Measurements from ENCODE around the gene KLHL42.
A peak's percentile ranks its signal among the peaks of the same experiment; 100 is the strongest.
"Not testable (repeated sequence)": the region's sequence is repeated elsewhere in the genome, so short reads cannot be mapped to it uniquely, and the experiment has no call there.

Gene KLHL42

DNA sequence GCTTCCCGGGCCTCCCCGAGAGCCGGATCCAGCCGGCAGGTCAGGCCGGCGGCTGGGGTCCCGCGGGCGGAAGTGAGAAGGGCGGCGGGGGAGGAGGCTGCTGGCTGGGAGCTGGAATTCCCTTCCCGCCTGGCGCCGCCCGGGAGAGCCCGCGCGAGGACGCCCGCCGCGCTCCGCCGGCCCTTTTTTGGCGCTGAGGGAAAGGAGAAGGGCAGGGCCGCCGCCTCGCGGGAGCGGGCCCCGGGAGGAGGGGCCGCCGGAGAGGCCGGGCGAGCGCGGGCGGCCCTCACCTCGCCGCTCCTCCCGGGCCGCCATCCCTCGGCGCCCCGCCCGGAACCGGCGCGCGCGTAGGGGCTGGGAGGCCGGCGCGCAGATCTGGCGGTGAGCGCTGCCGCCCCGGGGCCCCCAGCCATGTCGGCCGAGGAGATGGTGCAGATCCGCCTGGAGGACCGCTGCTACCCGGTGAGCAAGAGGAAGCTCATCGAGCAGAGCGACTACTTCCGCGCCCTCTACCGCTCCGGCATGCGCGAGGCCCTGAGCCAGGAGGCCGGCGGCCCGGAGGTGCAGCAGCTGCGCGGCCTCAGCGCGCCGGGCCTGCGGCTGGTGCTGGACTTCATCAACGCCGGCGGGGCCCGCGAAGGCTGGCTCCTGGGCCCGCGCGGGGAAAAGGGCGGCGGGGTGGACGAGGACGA lies at the start of gene KLHL42, which contains the start of gene MANSC4:
Gene KLHL42, plus strand, starts transcription at position 314 of the 692 bp plus-strand sequence. Its CDS starts 98 bp downstream, at position 412.
Gene MANSC4, minus strand, starts transcription at position 317 of the 692 bp plus-strand sequence. CDS start 8,960 bp downstream, outside the sequence.
- peak; percentile 49 to 57 for DNase-seq

GRCh38 chr12:27732281-27732680 lies 47.8 kb upstream of the KLHL42 start:
- no peak for DNase-seq

GRCh38 chr12:27733052-27733656 lies 46.9 kb upstream of the KLHL42 start:
- peak in 1 of 2 donors; percentile 22 for DNase-seq

- no peak for DNase-seq
These were observed 46.2 kb upstream of the KLHL42 start for GRCh38 chr12:27733791-27734190.

DNA sequence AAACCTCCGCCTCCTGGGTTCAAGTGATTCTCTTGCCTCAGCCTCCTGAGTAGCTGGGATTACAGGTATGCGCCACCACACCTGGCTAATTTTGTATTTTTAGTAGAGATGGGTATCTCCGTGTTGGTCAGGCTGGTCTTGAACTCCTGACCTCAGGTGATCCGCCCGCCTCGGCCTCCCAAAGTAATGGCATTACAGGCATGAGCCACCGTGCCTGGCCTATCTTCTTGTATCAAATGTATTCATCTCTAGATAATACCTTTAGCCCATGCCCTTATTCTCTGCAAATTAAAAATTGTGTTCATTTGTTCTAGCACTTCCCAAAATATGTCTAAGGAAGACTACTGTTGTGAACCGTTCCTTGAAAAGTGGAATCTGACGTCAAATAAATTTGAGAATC lies 45.7 kb upstream of the KLHL42 start:
- not testable (repeated sequence) for DNase-seq

- no peak for DNase-seq
These were observed 36.4 kb upstream of the KLHL42 start for GRCh38 chr12:27743601-27744000.

GRCh38 chr12:27745734-27746133 lies 34.3 kb upstream of the KLHL42 start:
- DNase-seq, result not testable (repeated sequence)

GRCh38 chr12:27747111-27747820 lies 32.8 kb upstream of the KLHL42 start:
- no peak for DNase-seq

DNA sequence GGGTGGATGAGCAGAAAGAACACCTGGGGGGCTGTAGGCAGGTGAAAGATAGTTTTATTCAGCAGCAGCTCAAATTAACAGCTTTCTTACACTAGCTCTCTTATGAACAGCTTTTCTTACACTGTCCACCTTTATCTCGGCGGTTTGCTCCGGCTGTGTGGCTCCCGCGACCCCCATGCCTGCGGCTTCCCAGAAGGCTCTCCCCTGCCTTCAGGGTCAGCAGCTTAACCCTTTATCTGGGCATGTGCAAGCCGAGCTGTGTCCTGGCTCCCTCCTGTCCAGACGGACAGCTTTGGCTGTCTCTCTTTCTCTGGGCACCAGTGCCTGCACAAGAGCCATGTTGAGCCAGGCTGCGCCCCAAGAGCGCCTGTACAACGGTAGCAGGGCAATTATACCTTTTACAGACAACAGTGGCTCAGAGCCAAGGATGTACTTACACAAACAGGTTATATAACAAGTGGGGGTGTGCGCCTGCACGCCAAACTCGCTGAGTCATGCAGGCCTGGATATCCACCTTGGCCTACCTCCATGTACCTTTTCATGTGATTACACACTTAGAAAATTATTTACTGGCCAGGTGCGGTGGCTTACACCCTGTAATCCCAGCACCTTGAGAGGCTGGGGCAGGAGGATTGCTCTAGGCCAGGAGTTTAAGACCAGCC lies 28.5 kb upstream of the KLHL42 start:
- no peak for DNase-seq

GRCh38 chr12:27754795-27755194 lies 25.2 kb upstream of the KLHL42 start:
- DNase-seq, result no peak

GRCh38 chr12:27756670-27757195 lies 23.3 kb upstream of the KLHL42 start:
- no peak for DNase-seq

DNA sequence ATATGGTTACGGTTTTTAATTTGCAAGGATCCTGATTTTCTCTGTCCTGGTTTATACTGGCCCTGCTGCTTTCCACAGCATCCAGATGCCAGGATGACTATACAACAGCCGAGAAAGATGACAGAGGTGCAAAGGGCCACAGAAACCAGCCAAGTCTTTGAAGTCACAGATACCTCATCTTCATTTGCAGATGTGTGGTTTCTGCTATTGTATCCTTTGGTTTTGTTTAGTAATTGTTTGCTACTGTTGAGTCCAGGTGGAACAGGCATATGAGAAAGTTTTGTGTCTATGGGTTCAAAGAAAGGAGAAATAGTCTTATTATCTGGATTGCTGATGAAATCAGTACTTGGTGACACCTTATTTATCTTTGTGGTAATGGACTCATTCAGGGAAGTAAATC lies 17.3 kb upstream of the KLHL42 start:
- no peak for DNase-seq

DNA sequence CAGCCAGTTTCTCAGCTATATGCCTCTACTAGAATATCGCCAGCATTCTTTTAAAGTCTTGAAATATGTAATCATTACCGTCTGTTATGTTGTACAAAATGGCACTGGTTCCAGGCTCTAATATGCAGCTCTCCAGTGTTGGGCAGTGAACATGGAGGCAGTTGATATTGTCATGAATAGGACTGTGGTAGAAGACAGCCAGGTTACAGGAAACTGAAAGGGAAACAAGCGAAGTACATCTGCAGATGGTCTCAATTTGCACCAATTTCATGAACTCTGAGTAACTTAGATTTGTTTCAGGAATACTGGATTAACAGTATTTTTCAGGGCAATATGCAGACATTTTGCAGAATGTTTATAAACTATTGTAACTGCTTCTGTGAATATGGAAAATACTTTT lies 13.4 kb upstream of the KLHL42 start:
- DNase-seq, result no peak

- no peak for DNase-seq
These were observed 10.8 kb upstream of the KLHL42 start for GRCh38 chr12:27769142-27769673.

DNA sequence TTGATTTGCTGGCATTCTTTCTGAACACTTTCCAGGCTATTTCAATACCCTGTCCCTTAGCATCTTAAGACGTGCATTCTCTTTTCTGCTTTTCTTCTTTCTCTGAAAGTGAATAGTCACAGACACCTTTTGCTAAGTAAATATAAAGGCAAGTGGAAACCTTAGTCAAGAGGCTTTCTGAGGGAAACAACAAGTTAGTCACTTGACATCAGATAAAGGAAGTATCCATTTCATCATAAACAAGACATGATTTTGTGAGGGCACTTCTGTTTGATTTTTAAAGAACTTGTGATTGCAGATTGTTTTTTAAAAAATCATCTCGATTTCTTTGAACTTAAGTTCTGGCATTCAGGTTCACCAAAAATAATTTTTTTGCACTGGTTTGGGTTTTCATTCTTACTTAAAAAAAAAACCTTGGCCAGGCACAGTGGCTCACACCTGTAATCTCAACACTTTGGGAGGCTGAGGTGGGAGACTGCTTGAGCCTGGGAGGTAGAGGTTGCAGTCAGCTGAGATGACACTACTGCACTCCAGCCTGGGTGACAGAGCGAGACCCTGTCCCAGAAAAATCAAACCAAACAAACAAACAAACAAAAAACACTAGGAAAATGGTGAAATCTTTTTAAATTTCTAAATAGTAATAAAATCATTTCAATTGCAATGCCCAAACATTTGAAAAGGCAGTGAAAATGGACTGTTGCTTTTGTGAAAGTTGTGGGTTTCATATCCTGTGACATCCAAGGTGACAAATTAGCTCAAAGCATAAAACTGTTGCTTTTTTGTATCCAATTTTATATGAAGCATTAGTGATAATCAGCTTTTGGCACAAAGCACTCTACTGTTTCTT lies 8.3 kb upstream of the KLHL42 start:
- no peak for DNase-seq

DNA sequence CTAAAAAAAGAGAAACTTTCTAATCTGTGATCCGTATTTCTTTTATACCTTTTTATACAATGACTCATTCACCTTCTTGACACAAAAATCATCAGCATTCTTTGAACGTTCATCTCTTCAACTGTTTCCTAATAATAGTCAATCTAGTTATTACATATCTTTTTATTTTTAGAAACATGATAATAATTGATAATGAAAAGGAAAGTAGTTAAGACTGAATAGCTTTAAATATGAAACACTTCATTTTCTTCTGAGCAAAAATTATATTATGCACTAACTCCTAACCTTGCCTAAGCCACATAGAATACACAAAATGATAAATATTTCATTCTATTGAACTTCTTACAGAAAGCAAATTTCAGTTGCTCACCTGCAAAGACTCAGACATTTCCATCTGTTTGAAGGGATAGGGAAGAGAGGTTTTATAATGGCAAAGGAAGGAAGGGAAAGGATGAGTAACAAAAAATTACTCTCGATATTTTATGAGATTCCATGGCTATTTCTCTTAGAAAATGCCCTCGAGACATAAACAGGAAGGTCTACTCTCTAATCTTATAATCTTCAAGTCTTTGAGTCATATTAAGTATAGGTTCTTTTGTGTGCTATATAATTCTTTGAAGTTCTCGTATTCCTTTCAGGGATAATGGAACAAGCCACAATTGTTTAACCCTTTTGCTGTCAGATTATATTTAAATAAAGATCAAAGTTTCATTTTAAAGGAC lies 7.5 kb upstream of the KLHL42 start:
- no peak for DNase-seq

DNA sequence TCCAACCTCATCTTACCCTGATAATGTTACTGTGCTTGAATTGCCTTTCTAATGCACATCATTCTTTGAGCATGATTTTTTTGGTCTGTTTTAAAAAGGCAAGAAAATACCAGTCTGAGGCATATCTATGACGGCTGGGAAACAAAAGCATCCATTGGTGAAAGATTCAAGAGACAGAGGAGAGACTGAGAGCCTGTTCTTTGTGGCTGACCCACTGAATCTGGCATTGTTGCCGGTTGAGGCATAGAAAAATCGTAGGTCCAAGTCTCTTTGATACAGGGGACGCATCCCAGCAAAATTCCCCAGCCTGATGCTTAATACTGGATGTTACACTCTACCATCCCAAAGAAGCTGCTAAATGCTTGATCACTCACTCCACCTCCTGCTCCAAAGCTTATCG lies 2.9 kb upstream of the KLHL42 start:
- DNase-seq, result no peak

- DNase-seq, result no peak
These were observed 1.8 kb upstream of the KLHL42 start for GRCh38 chr12:27778206-27778605.

- DNase-seq, result peak; percentile 7 to 10
These were observed 565 bp upstream of the KLHL42 start for GRCh38 chr12:27779416-27779919.

GRCh38 chr12:27780612-27781408 lies 777 bp downstream of the KLHL42 start:
- no peak for DNase-seq

Measured in stimulated activated CD4-positive, alpha-beta T cell treated with anti-CD3 and anti-CD28 coated beads, Interleukin-2, amount 100 ng/mL, for 48 hours (primary cell).